CD4-positive, alpha-beta T cell treated with Interleukin-21 for 1 hour (primary cell): ENCODE measurements around the gene HFE.
"Not testable (repeated sequence)": the region's sequence is repeated elsewhere in the genome, so short reads cannot be mapped to it uniquely, and the experiment has no call there.

Source experiments
- DNase-seq: peaks from one replicate; pipeline ENCODE4 v3.0.0-alpha.2; 2020

Gene HFE

DNA sequence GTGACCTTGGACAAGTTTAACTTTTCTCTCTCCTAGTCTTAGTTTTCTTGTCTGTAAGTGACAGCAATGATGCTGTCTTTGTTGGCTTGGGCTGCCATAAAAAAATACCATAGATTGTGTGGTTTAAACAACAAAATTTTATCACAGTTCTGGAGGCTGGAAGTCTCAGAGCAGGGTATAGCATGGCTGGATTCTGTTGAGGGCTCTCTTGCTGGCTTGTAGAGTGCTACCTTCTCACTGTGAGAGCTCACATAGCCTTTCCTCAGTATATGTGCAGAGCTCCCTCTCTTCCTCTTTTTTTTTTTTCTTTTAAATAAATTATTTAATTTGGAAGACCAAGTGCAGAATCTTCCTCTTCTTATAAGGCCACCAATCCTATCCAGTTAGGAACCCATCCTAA is 26.3 kb downstream of the HFE start:
- no peak for DNase-seq

DNA sequence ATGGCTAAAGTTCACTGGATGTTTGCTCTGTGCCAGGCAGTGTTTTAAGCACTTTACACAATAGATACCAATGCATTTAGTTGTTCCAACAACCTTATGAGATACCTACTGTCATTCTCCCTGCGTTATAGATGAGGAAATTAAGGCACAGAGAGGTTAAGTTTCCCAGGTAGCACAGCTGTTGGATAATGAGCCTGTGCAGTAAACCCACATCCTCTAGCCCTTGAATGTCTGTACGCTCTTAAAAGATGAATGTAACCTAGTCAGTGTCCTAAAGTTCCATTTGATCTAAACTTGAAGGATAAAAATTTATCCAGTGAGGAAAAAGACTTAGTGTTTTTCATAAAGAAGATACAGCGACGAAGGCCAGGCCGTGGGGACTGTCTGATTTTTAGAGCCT is 28.0 kb downstream of the HFE start:
- no peak for DNase-seq

DNA sequence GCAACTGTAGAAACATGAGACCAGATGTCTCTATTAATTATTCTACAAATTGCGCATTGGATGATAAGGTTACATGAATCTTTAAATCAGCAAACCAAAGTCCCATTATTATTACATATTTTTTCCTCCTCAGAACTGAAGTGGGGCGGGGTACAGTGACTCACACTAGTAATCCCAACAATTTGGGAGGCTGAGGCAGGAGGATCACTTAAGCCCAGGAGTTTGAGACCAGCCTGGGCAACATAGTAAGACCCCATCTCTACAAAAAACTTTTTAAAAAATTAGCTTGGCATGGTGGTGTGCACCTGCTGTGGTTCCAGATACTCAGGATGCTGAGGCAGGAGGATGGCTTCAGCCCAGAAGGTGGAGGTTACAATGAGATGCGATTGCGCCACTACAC is 29.0 kb downstream of the HFE start:
- DNase-seq: no peak

DNA sequence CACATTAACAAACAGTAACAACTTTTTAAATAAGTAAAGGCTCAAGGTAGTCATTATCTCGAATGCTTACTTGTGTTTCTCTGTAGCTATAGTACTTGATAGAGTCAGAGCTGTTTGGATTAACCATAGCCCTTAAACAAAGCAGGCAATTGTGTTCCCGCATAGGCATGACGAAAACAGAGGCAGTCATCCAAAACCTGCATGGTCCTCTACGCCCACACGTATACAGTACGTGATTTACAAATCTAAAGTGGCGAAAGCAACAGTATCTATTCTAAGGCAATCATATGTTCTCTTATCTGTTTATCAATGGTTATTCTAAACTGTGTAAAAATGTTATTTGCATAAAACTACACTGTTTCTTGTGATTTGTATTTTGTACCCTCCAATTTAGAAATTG is 31.8 kb downstream of the HFE start:
- no peak for DNase-seq

DNA sequence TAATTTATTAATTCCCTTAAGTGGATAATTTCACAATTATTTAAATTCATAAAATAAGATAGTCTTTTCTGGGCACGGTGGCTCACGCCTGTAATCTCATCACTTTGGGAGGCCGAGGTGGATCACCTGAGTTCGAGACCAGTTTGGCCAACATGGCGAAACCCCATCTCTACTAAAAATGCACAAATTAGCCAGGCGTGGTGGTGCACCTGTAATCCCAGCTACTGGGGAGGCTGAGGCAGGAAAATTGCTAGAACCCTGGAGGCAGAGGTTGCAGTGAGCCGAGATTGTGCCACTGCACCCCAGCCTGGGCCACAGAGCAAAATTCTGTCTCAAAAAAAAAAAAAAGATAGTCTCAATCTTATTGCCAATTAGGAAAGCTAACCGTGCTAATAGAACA is 32.9 kb downstream of the HFE start:
- not testable (repeated sequence) for DNase-seq

DNA sequence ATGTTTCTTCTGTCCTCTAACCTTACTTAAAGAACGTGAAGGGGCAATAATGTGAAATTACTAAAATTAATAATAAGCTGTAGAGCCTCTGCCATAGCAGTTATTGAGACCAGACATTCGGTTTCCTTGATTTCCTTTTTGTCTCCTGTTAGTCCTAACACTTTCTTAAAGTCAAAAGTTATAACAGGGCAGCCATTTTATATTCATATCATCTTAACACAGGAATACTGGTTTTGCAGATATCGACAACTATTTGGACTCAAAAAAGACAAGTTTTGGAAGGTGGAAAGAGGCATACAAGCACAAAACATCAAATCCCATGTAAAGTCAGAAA is 33.5 kb downstream of the HFE start:
- DNase-seq: no peak

DNA sequence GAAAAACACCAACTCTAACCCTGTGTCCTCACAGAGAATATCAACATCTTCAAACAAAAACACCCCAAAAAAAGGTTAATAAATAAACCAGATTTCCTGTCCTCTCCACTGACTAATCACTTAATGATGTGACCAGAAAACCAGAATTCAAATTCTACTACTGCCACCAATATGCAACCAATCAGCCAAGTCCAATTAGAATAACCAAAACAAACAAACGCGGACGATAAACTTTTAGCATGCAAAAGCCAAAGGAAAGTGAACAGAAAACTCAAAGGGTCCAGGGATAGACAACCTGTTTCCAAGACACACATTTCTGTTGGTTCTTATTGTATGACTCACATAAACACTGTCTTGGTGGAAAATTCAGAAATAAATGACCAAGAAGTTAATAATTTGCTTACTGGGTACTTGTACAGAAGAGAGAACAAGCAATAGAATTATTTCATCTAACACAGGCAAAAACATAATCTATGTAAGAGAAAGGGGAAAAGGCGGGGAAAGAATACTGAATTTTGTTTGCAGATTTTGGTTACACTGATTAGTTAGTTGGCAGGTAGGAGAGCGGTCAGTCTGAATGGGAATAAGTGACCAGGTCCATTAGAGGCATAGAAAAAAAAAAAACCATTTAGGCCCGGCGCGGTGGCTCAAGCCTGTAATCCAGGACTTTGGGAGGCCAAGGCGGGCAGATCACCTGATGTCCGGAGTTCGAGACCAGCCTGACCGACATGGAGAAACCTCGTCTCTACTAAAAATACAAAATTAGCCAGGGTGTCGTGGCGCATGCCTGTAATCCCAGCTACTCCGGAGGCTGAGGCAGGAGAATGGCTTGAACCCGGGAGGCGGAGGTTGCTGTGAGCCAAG is 34.1 kb downstream of the HFE start:
- no peak for DNase-seq

DNA sequence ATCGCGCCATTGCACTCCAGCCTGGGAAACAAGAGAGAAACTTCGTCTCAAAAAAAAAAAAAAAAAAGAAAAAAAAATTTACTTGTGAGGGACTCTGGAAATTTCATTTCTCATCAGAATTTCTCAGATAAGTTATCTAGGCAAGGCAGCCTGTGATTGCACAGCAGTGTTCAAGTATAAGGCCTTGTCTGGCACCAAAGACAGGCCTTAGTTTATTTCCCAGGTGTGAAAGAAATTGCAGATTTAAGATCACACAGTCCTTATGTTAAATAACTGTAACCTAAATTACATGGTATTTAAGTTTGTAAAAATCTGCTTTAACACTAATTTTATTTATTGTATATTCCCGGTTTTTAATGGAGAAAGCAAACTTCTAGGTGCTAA is 34.8 kb downstream of the HFE start:
- no peak for DNase-seq

DNA sequence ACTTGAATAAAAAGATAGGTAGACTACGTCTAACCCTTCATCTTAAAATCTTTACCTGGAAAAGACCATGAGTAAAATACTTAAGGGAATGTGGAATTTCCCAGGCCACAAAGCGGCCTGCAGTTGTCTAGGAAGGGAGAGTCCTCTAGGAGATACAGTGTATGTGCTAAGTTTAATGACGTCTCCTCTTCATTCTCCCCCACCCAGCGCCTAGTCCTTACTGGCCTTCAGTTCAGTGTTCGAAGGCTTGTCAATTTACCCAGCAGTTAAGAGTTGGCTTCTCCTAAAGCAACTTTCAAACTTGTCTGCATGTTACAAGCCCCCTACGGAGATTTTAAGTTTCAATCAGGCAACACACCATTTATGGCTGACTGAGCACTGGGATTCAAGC is 35.2 kb downstream of the HFE start:
- DNase-seq: no peak

DNA sequence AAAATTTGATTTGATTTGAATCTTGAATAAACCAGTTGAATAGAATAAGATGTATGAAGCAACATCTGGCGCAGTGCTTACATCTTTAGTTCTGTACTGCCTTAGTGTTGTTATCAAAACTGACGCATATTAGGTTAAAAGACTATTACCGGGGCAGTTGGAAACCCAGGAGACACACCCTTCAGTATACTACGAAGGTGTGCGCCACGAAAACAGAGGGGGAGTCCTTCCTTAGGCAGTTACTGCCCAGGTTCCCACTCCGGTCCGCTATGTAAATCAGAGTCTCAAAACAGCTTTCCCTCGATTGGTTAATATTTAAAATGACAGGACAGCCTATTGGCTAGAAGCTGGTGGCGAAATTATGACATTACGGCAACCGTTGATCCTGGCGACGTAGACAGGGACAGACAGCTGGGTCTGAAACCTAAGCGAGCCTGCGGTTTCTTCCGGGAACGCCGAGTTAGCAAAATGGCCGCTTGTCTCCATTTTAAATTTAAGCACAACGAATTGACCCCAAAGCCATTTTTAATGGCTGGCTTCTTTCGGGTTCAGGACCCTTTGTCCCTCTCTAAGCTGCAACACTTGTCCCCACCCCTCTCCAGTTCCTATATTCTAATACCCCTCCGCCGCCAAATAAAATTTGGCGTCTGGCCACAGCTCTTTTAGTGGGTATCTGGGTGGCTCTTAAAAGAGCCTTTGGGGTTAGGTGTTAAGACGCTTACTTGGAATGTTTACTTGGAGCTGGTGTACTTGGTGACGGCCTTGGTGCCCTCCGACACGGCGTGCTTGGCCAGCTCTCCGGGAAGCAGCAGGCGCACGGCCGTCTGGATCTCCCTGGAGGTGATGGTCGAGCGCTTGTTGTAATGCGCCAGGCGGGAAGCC is 35.8 kb downstream of the HFE start:
- DNase-seq: peak; percentile 98

DNA sequence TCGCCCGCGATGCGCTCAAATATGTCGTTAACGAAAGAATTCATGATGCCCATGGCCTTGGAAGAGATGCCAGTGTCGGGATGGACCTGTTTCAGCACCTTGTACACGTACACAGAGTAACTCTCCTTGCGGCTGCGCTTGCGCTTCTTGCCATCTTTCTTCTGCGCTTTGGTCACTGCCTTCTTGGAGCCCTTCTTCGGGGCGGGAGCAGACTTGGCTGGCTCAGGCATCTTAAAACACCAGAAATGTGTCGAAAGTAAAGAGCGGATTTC is 36.4 kb downstream of the HFE start:
- no peak for DNase-seq

DNA sequence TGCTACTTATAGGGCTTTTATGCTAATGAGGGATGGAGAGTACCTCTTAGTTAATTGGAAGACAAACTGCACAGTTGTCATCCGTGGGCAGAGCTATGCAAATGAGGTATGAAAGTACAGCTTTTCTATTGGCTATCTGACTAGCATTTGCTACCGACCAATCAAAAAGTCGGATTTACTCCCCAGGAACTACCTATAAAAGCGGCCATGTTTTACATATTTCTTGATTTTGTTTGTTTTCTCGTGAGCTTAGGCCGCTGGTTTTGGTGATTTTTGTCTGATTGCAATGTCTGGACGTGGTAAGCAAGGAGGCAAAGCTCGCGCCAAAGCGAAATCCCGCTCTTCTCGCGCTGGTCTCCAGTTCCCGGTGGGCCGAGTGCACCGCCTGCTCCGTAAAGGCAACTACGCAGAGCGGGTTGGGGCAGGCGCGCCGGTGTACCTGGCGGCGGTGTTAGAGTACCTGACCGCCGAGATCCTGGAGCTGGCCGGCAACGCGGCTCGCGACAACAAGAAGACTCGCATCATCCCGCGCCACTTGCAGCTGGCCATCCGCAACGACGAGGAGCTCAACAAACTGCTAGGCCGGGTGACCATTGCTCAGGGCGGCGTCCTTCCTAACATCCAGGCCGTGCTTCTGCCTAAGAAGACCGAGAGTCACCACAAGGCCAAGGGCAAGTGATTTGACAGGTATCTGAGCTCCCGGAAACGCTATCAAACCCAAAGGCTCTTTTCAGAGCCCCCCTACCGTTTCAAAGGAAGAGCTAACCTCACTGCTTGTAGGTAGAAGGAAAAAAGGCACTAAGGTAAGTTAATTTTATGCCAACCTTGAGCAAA is 36.9 kb downstream of the HFE start:
- DNase-seq: peak; percentile 97

DNA sequence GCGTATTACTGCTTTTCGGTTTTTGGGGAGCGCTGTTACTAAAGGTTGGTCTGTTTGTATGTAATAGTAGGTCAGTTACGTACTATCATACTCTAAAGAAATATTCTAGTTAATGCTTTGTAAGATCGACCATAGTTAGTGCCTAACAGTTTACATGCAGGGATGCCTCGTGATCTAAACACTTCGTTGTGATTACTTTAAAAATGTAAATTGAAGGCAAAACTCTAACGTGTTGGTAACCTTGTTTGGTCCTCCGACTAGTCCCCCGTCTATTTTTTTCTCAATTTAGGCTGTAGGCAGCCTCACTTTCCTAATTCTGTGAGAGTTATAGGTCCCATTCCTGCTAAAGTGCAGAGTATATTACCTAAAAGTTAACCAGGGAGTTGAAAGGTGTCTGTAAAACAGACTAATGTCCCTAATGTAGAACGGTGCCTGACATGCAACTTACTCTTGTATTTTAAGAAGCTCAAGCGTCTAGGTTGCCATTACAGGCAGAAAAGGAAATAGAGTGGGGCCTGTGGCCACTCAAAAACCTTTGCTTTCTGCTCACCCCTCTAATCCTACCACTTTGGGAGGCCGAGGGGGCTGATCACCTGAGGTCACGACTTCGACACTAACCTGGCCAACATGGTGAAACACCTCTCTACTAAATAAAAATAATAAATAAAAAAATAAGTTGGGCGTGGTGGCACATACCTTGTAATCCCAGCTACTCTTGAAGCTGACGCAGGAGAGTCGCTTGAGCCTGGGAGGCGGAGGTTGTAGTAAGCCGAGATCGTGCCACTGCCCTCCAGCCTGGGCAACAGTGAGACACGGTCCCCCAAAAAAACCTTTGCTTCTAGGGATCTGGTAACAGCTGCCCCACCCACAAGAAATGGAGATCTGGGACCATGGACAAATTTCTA is 37.8 kb downstream of the HFE start:
- peak; percentile 17 for DNase-seq

DNA sequence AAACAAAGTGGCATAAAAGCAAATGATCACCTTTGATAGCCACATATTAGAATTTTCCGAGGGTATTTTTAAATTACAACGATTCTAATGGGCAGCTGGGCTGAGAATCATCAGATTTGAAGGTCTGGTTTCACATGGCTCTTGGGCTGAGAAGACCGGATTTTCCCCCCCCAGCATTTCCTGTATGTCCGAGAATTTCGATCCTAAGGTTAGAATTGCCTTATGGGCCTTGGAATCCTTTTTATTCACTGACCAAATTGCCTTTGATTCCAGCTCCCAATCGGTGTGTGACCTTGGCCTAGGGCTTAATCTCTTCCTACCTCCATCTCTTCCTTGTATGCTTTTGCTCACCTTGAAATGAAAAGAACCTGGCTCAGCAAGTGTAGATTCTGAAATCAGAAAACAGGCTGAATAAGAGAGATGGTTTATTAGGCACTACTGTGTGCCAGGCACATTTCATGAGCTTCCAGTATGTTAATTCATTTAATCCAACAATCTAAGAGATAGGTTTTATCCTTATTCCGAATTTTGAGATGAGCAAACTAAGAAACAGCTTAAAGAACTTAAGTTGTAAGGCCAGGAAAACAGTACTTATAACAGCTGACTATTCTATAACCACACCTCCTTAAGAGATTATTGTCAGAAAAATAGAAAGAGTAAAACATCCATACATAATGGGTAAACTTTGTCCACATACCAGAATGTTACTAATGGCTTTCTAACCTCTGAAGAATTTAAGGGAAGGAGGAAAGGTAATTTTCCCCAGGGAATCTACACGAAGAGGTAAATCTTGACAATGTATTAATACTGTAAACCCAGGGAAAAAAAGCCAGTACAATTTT is 39.4 kb downstream of the HFE start:
- DNase-seq: no peak

DNA sequence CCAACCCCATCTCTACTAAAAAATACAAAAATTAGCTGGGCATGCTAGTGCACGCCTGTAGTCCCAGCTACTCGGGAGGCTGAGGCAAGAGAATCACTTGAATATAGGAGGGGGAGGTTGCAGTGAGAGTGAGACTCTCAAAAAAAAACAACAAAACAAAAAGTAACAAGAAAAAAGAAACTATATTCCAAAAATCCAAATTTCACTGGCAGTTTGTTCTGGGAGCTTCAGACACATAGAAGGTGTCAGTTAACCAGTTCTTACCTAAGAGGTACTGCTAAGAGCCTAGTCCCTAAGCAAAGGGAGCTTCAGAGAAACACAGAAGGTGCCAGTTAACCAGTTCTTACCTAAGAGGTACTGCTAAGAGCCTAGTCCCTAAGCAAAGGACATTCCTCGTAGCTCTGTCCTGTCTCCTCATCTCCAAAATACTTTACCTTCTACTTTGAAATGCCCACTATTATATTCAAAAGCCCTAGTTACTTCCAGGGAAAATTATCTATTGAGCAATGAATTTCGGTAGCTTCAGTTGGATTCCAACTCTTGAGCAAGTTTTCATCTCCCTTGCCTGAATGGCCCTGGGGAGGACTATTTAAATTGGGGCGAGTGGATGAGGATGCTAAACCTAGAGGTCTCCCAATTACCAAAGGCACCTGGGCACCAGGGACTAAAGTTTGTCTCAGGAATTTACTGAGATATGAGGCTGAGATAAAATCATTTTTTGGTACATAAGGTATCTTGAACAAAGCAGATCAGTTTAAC is 41.0 kb downstream of the HFE start:
- DNase-seq: no peak

DNA sequence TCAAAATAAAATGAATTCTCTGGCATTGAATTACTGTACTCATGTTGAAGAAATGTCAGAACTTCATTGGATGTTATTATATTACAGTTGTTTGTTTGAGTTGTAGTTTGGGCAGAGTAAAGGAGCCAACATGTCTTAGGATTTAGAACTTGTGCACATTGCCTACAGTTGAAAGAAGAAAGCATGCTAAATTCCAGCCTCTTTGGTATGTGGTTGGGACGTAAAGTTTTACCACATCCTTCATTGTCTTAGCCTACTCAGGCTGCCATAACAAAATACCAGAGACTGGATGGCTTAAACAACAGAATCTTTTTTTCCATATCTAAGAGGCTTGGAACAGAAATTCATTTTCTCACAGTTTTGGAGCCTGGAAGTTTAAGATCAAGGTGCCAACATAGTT is 42.4 kb downstream of the HFE start:
- no peak for DNase-seq

DNA sequence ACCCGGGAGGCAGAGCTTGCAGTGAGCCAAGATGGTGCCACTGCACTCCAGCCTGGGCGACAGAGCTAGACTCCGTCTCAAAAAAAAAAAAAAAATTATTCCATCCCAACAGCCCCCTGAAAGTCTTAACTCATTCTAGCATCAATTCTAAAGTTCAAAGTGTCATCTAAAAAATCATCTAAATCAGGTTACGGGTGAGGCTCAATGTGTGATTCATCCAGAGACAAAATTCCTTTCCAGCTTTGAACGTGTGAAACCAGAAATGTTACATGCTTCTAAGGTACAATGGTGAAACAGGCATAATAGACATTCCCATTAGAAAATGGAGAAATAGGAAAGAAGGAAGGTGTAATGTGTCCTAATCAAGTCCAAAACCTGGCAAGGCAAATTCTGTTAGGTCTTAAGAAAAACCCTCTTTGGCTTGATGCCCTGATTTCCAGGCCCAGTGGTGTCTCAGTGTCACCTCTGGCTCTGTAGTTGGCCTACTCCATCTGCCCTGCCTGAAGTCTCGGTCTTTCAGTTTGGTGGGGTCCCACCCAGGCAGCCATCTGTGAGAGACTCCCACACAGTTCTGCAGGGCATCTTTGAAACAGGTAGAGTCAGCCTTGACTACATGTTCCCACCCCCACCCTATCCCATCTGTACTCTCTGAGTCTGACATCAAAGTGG is 43.5 kb downstream of the HFE start:
- no peak for DNase-seq

DNA sequence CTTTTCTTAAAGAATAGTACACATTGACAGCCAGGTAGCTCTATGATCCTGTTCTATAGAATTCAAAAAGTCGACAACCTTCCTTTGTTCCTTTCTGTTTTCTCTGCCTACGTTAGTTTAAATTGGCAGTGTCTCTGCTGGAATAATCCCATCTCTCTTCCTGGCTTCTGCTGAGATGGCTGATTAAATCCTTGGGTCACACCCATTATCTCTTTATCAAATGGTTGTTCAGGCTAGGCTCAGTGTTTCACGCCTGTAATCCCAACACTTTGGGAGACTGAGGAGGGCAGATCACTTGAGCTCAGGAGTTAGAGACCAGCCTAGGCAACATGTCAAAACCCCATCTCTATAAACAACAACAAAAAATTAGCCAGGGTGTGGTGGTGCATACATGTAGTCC is 44.4 kb downstream of the HFE start:
- no peak for DNase-seq

DNA sequence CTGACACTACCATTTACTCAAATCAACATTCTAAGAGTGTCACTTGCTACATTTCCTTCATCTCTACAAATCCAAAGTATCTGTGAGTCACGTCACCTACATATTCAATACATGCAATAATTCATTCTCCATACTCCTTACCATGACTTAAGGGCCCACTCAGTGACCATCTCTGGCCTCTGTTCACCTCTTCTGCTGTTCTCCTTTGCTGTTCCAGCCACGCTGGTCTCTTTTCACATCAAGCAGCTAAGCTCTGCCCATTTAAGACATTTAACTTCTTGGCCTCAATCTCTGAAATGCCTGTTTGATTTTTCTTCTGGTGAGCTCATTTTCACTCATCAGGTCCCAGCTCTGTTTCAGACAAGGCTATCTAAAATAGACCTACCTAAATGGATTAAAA is 46.5 kb downstream of the HFE start:
- DNase-seq: no peak

DNA sequence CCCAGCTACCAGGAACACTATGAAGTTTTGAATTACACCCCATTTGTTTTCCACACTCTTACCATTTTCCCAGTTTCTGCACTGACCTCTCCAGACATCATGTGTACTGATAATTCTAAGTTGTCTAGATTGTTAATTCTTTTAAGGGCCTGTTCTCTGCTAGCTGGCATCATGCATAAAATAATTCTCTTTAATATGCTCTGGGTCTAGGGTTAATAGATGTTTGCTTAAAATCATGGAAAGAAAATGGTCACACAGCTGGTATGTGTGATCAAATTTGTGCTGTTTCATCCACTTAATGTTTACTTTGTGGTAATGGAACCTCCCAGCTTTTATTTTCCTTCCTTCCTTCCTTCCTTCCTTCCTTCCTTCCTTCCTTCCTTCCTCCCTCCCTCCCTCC is 49.1 kb downstream of the HFE start:
- no peak for DNase-seq
